Renal pelvis (tissue), 4 donors: ENCODE measurements around the gene MCRIP2. TPM values are rescaled to one million over a fixed set of nuclear protein-coding genes. Genes with fewer than 3 reads are reported as not detected.

Source experiments
- DNase-seq: peaks from one replicate; pipeline ENCODE4 v3.0.0-alpha.2; 2013
- polyA plus RNA-seq, 3 donors: library from polyadenylated mRNA; unstranded; fragments of 120-200 nt; gene quantifications; one replicate each; pipeline ENCODE4 v1.2.1, GENCODE V29; 2013; ENCODE audit not compliant: insufficient read length in 3 of 3

Gene MCRIP2
- polyA plus RNA-seq, 3 donors: 25.5 to 27.4 (median 25.7) TPM

GRCh38 chr16:608019-608418, 33.6 kb upstream of the MCRIP2 start:
- no peak for DNase-seq

GRCh38 chr16:609316-609715, 32.3 kb upstream of the MCRIP2 start:
- DNase-seq: no peak

- DNase-seq: no peak
These were observed 31.6 kb upstream of the MCRIP2 start for GRCh38 chr16:609984-610383.

- DNase-seq: no peak
These were observed 30.9 kb upstream of the MCRIP2 start for GRCh38 chr16:610513-611381.

GRCh38 chr16:615122-615521, 26.5 kb upstream of the MCRIP2 start:
- DNase-seq: no peak

- DNase-seq: no peak
These were observed 24.7 kb upstream of the MCRIP2 start for GRCh38 chr16:616733-617586.

- DNase-seq: no peak
These were observed 23.8 kb upstream of the MCRIP2 start for GRCh38 chr16:617855-618254.

- DNase-seq: no peak
These were observed 22.0 kb upstream of the MCRIP2 start for GRCh38 chr16:619476-620100.

GRCh38 chr16:620700-621525, 20.7 kb upstream of the MCRIP2 start:
- no peak for DNase-seq

- DNase-seq: no peak
These were observed 20.0 kb upstream of the MCRIP2 start for GRCh38 chr16:621526-622105.

- no peak for DNase-seq
These were observed 18.7 kb upstream of the MCRIP2 start for GRCh38 chr16:622920-623280.

GRCh38 chr16:624526-625070, 17.0 kb upstream of the MCRIP2 start:
- no peak for DNase-seq

GRCh38 chr16:625117-625976, 16.3 kb upstream of the MCRIP2 start:
- no peak for DNase-seq

- no peak for DNase-seq
These were observed 15.5 kb upstream of the MCRIP2 start for GRCh38 chr16:625977-626765.

- DNase-seq: no peak
These were observed 14.7 kb upstream of the MCRIP2 start for GRCh38 chr16:626787-627453.

GRCh38 chr16:627454-628239, 14.0 kb upstream of the MCRIP2 start:
- no peak for DNase-seq

- DNase-seq: no peak
These were observed 13.1 kb upstream of the MCRIP2 start for GRCh38 chr16:628321-629061.
